Neural cell (in vitro differentiated cells): ENCODE results near the gene ARL6IP5. TPM values are rescaled to one million over a fixed set of nuclear protein-coding genes. Genes with fewer than 3 reads are reported as not detected.
A peak's percentile ranks its signal among the peaks of the same experiment; 100 is the strongest.

Experiments used
- H2AFZ ChIP-seq: fragments of 200-600, 300-800 bp; sonication (generic), shearing (Covaris generic); 2 replicates; pipeline ENCODE4 v1.6.0; 2014; ENCODE audit warnings: low read depth, mild to moderate bottlenecking, antibody characterized with exemption, low read length, moderate library complexity
- H3F3A ChIP-seq: fragments of 200-600 bp; shearing (Covaris generic); 2 replicates; pipeline ENCODE4 v1.6.1; 2016; ENCODE audit warnings: mild to moderate bottlenecking, moderate library complexity, mixed read lengths, antibody characterized with exemption, low read length; ENCODE audit not compliant: insufficient read depth, poor library complexity, severe bottlenecking
- H3K27ac ChIP-seq: fragments of 200-600, 300-800 bp; sonication (generic), shearing (Covaris generic); 2 replicates; pipeline ENCODE4 v1.5.1; 2014; ENCODE audit warnings: mild to moderate bottlenecking, low read length, moderate library complexity
- H3K27me3 ChIP-seq: fragments of 300-800, 200-600 bp; sonication (generic), shearing (Covaris generic); 2 replicates; pipeline ENCODE4 v1.6.0; 2014; ENCODE audit warnings: mild to moderate bottlenecking, low read depth, low read length, moderate library complexity; ENCODE audit not compliant: insufficient read depth
- H3K36me3 ChIP-seq: fragments of 300-800, 200-600 bp; sonication (generic), shearing (Covaris generic); 2 replicates; pipeline ENCODE4 v1.5.1; 2014; ENCODE audit warnings: mild to moderate bottlenecking, antibody characterized with exemption, low read length, moderate library complexity; ENCODE audit not compliant: insufficient read depth
- H3K4me2 ChIP-seq: fragments of 300-800, 200-600 bp; sonication (generic), shearing (Covaris generic); 2 replicates; pipeline ENCODE4 v1.6.0; 2014; ENCODE audit warnings: mild to moderate bottlenecking, low read length
- H3K4me3 ChIP-seq: fragments of 300-800, 200-600 bp; sonication (generic), shearing (Covaris generic); 2 replicates; pipeline ENCODE4 v1.5.1; 2014; ENCODE audit warnings: mild to moderate bottlenecking, low read length, moderate library complexity
- H3K79me2 ChIP-seq: fragments of 200-600 bp; shearing (Covaris generic); replicated peaks from 2 replicates; pipeline ENCODE4 v1.6.0; 2014; ENCODE audit warnings: mild to moderate bottlenecking, low read length, moderate library complexity; ENCODE audit not compliant: insufficient read depth
- H3K9ac ChIP-seq: fragments of 300-800, 200-600 bp; sonication (generic), shearing (Covaris generic); 2 replicates; pipeline ENCODE4 v1.6.1; 2016; ENCODE audit warnings: mild to moderate bottlenecking, low read length, mixed read lengths
- H3K9me2 ChIP-seq: fragments of 200-600 bp; shearing (Covaris generic); 2 replicates; pipeline ENCODE4 v1.6.1; 2016; ENCODE audit warnings: mild to moderate bottlenecking, low read length, mixed read lengths; ENCODE audit not compliant: insufficient read depth
- H3K9me3 ChIP-seq: fragments of 200-600, 300-800 bp; sonication (generic), shearing (Covaris generic); 2 replicates; pipeline ENCODE4 v1.6.1; 2016; ENCODE audit warnings: mild to moderate bottlenecking, mixed run types, low read length, moderate library complexity, mixed read lengths
- H4K20me1 ChIP-seq: fragments of 200-600 bp; shearing (Covaris generic); 2 replicates; pipeline ENCODE4 v1.6.1; 2016; ENCODE audit warnings: mild to moderate bottlenecking, mixed run types; ENCODE audit not compliant: insufficient read depth
- CTCF ChIP-seq: fragments of 450-650 bp; IDR thresholded peaks from 2 replicates; pipeline ENCODE4 v1.5.1; 2014; ENCODE audit warnings: antibody characterized with exemption, mild to moderate bottlenecking, moderate library complexity; ENCODE audit not compliant: poor library complexity, severe bottlenecking
- EP300 ChIP-seq: fragments of 450-650 bp; conservative IDR thresholded peaks from 2 replicates; pipeline ENCODE4 v1.6.1; 2014; ENCODE audit warnings: antibody characterized with exemption, mild to moderate bottlenecking, moderate library complexity; ENCODE audit not compliant: poor library complexity, severe bottlenecking
- EZH2 ChIP-seq: fragments of 200-600, 300-800 bp; shearing (Covaris generic), sonication (generic); IDR thresholded peaks from 2 replicates; pipeline ENCODE4 v1.6.1; 2014; ENCODE audit warnings: antibody characterized with exemption, low read length, borderline replicate concordance, mild to moderate bottlenecking; ENCODE audit not compliant: insufficient read depth, poor library complexity, severe bottlenecking
- MXI1 ChIP-seq: fragments of 450-650 bp; conservative IDR thresholded peaks from 2 replicates; pipeline ENCODE4 v1.6.1; 2014; ENCODE audit warnings: antibody characterized with exemption, mild to moderate bottlenecking; ENCODE audit not compliant: poor library complexity, severe bottlenecking
- POLR2AphosphoS5 ChIP-seq: IDR thresholded peaks from 2 replicates; pipeline ENCODE4 v1.6.1; 2012
- RAD21 ChIP-seq: fragments of 450-650 bp; conservative IDR thresholded peaks from 2 replicates; pipeline ENCODE4 v1.6.1; 2014; ENCODE audit warnings: antibody characterized with exemption, mild to moderate bottlenecking, moderate library complexity
- REST ChIP-seq: IDR thresholded peaks from 2 replicates; pipeline ENCODE4 v1.6.1; 2012; ENCODE audit warnings: borderline replicate concordance
- SMC3 ChIP-seq: fragments of 450-650 bp; conservative IDR thresholded peaks from 2 replicates; pipeline ENCODE4 v1.6.1; 2014; ENCODE audit warnings: antibody characterized with exemption, mild to moderate bottlenecking, moderate library complexity; ENCODE audit not compliant: poor library complexity
- TAF1 ChIP-seq: IDR thresholded peaks from 2 replicates; pipeline ENCODE4 v1.6.1; 2012; ENCODE audit warnings: low read depth
- polyA plus RNA-seq: library from polyadenylated mRNA; depleted of rRNA; stranded (reverse); fragments of >200 nt; gene quantifications from 2 replicates; pipeline ENCODE4 v1.2.3, GENCODE V29; 2014

Gene ARL6IP5
- polyA plus RNA-seq, 1 donor from 2014 or later, result 108 TPM

GRCh38 chr3:69052472-69052898, 32.3 kb upstream of the ARL6IP5 start:
- Histone ChIP-seq H4K20me1 (no peaks in the 10 kb centered on the region), H3K9ac (peak overlapping the region; percentile 92), H3K27me3 (no peaks in the 10 kb centered on the region)

More at GRCh38 chr3:69052472-69052898, 32.3 kb upstream of the ARL6IP5 start:
- Histone ChIP-seq H3K4me2 (peak overlapping the region; percentile 83), H2AFZ (peak overlapping the region; percentile 73), H3K4me3 (peak overlapping the region; percentile 81), H3K27ac (peak overlapping the region; percentile 86), H3F3A (no peaks in the 10 kb centered on the region), H3K79me2 (peaks cover 19% of the 10 kb centered on the region), H3K9me2 (no peaks in the 10 kb centered on the region), H3K9me3 (no peaks in the 10 kb centered on the region), H3K36me3 (peaks cover 5% of the 10 kb centered on the region)
- TF ChIP-seq REST, result no peak
- peak; percentile 12 for TF ChIP-seq SMC3
- TF ChIP-seq EP300, result no peak
- peak; percentile 32 for TF ChIP-seq CTCF
- TF ChIP-seq TAF1, result no peak
- TF ChIP-seq EZH2, result no peak
- no peak for TF ChIP-seq POLR2AphosphoS5
- peak; percentile 55 for TF ChIP-seq MXI1
- no peak for TF ChIP-seq RAD21
